NCI-H187 (cell line): ENCODE data around the gene ST8SIA1.

ENCODE experiments used
- DNase-seq, 2 experiments: peaks; one replicate each; lab custom pipeline; 2025; lab: John Stamatoyannopoulos, UW

The ST8SIA1 gene

DNA sequence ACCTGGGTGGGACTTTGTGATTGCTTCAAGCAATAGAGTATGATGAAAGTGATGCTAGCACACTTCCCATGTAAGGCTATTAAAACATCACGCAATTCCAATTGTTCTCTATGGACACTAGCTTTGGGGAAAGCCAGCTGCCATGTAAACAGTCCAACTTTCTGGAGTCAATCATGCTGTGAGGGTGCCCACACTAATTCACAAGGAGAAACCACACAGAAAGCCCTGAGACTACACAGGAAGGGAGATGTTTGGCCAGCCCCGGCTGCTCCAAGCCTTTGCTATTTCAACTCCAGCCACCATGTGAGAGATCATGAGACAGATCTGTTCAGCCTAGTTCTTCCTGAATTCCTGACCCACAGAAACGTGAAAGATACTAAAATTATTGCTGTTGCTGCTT lies 96.3 kb downstream of the ST8SIA1 start:
- DNase-seq: no peak

DNA sequence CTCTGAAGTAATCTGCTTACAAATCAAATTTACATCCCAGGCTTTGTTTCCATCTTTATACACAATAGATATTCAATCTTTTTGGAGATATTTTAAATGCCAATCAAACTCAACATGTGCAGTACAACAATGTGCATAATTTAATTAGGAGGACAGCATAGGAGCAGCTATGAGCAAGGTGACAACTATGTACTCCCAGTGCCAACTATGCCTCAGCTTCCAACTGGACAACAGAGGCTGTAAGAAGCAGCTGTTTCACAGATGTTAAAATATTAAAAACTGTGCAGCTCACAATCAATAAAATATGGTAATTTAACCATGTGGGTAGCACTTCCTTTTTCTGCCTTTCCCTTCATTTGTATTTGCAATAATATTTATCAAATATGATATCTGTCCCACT lies 99.9 kb downstream of the ST8SIA1 start:
- no peak for DNase-seq

DNA sequence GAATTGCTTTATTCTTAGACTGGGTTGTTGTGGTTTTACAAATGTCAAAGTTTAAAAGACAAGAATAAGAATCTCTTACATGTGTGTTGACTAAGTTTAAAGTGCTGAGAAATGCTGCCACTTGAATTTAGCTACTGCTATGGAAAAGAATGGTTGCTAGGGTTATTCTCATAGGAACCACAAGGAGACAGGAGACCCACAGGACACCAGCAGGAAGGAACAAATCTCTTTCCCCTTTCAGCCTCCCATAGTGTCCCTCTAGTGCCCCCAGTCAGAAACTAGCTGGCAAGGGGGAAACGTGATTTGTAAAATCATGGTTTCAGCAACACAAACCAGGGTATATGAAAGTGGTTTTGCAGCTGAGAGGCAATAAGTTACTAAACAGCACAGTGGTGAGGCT lies 102.7 kb downstream of the ST8SIA1 start:
- no peak for DNase-seq

DNA sequence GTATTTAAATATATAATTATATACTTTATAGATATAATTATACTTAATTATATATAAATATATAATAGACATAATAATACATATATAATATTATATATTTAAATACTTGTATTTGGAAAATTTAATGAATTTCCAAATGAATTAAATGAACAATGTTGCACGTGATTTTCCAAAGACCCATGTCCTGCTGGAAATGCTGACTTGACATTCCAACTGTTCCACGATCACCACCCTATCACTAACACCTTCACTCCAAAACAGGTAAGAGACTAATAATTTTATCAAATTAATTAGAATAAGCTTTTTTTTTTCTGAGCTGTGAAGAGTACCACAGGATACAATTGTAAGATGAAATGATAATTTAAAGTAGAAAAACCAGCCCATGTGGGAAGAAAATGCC lies 103.4 kb downstream of the ST8SIA1 start:
- DNase-seq: no peak

DNA sequence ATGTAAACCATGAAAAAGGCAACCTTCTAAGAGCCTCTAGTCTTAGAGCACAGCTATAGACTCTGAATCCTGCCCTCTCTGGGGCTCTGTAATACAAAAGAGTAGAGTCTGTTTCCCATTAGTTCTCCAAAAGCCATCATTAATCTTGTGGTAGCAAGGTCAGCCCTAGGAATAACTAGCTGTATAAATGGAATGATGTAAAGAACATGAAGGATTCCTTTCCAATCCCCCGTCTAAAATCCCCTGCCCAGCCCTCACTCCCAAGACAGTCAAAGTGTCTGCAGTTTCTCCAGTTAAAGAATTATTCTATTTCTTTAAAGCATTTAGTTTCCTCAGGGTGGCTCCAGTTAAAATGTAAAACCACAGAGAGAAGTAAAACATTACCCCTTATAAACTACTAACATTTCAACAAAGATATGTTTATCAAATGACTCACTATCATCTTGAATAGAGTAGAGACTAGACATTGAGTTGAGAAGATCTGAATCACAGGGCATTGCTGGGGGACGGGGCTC lies 104.2 kb downstream of the ST8SIA1 start:
- no peak for DNase-seq

DNA sequence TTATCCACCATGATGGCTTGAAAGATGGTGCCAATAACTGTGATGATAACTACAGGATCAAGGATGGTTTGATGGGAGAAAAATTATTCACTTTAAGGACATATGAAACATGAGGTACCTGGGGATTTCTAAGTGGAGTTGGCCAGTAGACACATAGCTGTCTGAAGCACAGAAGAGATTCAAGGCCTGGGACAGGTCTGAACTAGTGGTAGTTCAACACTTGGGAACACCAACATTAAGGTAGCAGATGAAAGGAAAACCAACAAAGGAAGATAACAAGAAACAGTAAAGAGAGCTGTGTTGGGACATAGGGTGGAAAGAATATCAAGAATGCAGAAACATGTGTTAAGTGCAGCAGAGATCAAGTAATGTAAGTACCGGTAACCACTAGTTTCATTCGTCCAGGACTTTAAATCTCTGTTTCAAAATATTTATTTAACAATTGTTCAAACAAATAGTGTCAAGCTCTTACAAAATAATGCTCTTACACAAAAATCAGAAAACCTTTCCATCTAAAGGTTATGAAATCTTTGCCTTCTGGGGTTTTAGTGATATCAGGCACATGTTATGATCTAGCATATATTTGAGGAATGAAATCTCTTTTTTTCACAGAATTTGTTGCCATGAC lies 104.7 kb downstream of the ST8SIA1 start:
- DNase-seq: no peak

DNA sequence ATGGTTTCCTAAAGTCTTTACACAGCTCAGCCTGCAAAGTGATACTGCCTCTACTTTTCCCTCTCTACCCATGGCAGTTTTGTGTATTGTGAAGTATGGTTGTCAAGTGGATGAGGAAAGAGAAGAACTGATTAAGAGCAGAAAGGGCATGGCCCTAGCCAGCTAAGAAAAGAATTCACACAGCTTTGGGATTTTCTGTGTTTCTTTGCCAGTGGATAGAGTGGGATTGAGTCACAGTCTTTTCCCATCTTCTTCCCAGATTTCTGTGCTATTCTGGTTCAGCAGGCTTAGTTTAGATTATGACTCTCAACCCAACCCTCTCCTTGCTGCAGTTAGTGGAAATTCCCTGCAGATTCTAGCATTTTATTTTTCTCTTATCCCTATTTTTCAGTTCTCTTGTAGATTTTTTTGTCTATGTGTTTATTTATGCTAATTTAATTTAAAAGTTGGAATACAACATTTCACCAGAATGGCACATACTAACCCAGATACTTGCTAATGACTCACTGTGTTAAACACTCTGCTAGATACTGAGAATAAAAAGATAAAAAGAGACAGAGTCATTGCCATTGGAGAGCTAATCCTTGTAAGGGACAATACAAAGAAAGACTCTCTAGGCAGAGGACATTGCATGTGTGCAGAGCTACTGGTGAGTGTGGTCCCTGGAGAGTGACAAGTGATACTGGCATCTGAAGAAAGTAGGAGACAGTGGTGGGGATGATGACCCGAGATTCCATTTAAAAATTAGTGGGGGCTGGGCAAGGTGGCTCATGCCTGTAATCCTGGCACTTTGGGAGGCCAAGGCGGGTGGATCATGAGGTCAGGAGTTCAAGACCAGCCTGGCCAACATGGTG lies 106.3 kb downstream of the ST8SIA1 start:
- DNase-seq: no peak

DNA sequence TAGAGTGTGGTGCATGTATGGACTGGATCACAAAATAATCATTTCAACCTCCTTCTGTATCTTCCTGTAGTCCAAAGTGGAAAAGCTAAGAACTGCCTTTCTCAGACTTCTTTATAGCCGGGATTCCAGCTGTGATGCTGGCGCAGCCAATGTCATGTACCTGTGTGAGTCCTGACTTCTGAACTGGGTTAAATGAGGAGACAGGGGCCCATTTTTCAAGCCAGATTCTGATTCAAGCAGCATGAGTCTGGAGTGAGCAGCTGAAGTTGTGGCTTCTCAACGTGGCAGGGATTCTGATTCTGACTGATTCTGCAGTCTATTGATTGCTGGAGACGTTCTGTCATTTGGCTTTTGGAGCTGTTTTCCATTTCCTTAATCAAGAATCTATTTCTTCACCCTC lies 111.2 kb downstream of the ST8SIA1 start:
- no peak for DNase-seq

DNA sequence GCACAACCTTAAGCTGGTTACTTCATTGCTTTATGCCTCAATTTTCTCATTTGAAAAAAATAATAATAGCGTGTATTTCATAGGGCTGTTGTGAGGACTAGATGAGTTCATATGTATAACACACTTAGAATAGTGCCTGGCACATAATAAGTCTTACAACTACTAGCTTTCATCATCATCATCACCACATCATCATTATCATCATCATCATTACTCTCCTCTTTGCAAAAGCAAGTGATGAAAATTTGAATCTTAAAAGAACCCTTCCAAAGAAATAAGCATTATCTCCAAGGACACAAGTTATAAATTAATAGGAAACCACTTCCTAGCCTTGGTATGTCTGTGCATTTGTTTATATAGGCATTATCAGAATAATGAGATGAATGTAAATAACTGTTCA lies 117.0 kb downstream of the ST8SIA1 start:
- DNase-seq: no peak

DNA sequence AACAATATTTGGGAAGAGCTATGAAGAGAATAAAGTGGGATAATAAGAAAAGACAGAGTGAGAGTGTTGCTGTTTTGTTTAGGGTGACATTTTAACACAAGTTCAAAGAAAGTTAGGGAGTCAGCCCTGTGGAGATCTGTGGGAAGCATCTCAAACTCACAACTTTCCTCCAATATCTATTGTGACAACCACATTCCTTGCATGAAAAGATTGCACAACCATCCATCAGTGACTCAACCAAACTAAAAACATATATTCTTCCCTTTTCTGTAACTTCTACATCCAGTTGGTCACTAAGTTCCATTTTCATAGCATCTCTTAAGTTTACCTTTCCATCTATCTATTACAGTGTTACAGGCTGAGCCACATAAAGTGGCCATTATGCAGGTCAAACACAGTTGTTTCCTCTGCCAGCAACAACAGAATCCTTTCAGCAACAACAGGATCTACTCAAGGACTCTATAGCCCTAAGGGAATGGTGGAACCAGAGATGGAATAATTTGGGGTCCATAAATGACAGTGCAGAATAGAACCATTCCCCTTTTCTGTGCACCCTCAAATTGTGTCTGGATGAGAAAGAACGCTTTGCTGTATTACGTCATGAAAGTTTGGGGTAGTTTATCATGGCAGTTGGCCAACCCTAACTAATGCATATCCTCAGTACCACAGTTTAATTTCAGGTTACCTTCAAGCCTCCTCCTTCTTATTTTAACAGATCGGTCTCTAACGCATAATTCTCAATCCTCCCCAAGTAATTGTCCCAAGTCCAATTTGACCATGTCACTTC lies 118.8 kb downstream of the ST8SIA1 start:
- no peak for DNase-seq

DNA sequence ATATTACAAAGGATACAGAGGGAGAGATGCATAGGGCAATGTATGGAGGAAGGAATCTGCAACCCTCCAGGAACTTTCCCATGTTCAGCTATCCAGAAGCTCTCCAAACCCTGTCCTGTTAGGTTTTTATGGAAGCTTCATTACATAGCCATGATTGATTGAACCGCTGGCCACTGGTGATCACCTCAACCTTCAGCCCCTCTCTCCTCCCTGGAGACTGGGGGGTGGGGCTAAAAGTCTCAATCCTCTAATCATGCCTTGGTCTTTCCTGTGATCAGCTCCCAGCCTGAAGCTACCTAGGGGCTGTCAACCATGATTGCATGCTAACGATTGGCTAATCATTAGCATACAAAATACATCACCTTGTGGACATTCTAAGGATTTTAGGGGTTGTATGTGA lies 123.4 kb downstream of the ST8SIA1 start:
- no peak for DNase-seq

DNA sequence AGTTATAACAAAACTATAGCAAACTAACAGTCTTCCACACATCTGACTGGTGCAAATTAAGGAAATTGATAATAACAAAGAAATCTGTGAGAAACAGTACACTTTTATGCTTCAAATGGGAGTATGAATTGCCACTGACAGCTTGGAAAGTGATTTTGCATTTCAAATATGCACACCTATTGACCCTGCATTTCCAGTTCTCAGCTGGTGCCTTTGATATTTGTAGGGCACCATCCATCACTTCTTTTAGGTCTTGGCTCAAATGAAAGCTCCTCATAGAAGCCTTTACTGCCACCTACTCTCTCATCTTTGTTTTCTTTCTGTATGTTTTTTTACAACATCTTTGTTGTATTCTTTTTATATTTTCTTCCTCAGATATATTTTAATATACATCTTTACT lies 125.1 kb downstream of the ST8SIA1 start:
- DNase-seq: no peak

DNA sequence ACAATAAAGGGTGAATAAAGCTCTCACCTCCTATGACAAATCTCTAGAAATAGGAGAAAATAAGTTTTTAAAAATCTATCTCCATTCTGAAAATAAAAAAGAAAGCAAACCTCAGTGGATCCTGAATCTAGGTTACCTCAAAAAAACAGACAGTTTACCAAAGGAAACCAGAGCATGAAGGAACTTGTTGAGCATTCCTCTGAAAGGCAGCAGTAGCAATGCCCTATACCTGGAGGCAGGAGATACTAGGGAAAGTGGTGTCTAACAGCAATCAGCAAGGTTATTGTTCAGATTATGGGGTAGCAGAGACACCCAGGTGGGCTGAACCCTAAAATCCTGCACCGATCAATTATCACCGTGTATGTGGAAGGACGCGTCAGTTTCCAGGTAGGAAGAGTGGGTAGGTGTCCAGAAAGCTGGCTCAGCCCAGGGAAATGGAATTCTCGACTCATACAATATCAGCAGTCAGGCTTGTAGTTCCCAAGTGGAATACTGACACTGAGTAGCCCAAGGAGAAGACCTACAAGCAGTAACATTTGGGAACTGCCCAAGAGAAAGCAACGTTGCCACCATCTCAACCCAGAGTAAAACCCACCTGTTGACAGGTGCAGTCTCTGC lies 128.3 kb downstream of the ST8SIA1 start:
- DNase-seq: no peak

DNA sequence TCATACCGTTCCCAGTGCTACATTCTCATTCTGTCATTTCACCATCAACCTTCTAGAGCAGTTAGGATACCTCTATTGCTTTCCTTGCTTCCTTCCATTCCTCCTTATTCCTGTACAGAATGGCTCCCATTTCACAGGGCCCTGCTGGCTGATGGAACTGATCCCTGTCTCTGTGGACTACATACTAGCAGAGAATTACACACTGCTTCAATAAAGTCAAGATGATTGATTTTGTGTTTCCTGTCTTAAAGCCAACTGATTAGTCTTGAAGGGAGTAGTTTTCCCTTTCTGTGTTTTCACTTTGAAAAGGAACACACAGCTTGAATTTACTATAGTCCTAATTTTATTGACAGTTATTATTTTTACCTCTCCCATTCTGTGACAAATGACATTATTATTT lies 130.1 kb downstream of the ST8SIA1 start:
- no peak for DNase-seq

DNA sequence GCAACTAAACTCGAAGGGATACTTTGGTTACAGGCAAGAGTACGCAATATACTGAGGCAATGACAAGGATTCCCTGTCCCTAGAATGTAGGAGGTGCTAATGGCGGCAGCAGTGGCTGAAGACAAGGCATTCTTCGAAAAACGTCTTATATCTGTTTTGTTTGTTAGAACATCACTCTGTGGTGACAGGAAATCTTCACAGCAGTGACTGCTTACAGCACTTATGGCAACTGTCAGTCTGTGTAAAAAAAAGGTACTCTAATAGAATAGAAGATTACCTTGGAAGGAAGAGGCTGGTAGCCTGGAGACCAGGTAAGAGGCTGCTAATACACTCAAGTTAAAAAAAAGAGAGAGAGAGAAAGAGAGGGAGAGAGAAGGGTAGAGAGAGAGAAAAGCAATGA lies 131.7 kb downstream of the ST8SIA1 start:
- no peak for DNase-seq

DNA sequence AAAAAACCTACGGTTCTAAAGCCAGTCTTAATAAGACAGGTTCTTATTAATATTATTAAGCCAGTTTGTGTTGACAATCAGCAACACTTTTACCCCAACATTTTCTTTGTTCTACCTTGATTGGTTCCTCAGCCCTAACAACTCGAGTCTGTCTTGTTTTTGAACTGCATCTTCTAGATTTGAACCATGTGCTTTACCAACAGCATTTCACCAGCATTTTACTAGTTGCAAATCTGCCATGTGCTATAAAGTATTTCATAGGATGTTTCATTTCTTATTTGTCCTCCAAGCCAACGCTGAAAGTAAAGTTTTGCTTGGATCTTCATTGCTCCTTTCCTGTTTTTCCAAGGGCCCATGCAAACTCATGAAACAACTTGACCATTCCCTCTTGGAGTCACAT lies 133.4 kb downstream of the ST8SIA1 start:
- DNase-seq: no peak

DNA sequence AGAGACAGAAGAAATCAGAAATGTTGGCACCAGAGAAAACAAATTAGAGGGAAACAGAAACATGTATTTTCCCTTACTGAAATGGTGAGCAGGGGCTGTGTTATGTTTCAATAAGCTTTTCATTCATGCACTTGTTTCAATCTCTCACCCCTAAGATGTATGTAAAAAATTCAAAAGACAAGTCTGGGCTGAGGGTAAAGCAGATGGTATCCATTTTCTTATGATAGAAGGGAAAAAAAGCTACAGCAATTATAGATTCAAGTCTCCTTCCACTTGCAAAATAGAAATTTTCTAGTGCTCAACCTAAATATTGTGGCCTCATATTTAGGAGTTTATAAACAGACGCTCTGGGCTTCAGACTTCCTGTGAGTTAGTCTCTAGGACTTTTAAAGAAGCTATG lies 138.3 kb downstream of the ST8SIA1 start:
- no peak for DNase-seq

DNA sequence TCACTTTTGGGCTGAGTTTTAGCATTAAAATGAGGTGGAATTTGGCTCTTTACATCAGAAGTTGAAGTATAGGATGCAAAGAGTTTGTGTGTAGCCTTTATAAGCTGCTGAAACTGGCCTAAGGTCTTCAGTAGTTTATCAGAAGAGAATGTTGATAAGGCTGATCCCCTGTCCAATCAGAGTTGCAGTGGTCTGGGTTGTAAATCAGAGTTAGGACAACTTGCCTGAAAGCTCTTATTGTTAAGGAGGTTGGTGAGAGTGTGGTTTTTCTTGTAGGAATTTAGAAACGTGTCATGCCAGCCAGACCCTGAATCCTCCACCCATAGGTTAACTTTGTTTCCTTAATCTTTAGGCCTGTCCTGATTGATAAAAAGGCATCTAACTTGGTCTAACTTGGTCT lies 143.5 kb downstream of the ST8SIA1 start:
- no peak for DNase-seq

DNA sequence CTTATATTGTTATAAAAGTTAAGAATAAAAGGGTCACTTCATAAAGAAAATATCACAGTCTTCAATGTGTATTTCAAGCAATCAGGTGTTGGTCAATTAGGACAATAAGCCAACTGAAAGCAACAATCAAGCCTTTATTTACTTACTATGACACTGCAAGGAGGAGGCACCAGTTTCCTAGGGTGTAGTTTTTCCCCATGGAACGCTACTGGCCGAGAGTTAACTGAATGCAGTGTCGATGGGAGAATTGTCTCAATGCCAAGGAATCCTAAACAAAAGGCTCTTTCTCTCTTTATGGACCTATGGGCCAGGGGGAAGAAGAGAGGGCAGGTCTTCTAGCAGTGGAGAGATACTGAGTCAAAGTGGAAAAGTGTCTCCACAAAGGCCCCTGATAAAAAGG lies 146.1 kb downstream of the ST8SIA1 start:
- no peak for DNase-seq

DNA sequence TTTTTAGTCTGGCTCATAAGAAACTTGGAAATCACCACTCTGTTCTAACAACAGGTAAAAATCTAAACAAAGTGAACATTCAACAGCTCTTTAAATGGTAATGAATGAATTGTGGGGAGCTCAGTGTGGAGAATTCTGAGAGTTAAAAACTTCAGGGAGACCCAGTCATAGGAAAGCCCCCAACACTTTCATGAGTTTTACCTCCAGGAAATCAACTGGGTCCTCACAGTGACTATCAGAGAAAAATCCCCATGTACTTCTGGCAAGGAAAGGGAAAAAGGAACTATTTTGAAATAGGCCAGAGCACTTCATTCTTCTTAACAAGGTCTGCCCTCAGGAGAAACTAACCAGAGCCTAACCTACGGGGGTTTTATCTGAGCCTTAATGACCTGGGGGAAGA lies 153.8 kb downstream of the ST8SIA1 start:
- no peak for DNase-seq

DNA sequence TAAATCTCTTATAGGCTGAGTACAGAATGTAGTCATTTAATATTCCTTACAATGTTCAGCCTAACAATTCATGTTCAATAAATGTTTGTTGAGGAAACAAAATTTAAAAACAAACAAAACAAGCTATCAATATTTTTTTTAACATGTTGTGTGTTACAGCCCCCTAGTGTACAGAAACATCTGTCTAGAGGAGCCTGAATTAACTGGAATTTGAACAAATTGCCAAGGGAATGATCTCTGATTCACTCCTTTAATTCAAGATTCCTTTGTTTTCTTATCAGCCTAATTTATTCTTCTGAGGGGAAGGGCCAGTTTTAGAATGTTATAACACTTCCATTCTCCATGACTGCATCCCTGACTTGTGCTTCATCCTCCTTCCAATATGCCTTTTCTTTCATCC lies 161.3 kb downstream of the ST8SIA1 start:
- DNase-seq: no peak

DNA sequence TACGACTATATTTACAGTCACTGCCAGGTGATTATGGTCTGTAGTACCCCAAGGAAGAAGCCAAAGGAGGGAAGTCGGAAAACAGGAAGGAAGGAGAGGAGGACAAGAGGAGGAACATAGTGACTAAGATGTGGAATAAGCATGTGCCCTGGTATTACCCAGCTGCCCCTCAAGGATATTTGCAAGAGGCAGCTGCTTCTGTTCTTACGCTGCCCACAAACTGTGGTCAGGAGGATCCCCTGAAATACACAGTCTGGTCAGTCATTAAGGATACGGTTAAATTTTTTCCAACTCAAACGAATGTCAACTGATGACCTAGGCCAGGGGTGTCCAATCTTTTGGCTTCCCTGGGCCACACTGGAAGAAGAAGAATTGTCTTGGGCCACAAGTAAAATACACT lies 162.0 kb downstream of the ST8SIA1 start:
- no peak for DNase-seq
